KMS-11 (cell line): ENCODE results near the gene TAF13.

Source experiments
- H2AFZ ChIP-seq: fragments of 200-600 bp; sonication (generic); 2 replicates; pipeline ENCODE4 v1.6.1; 2016; ENCODE audit warnings: antibody characterized with exemption, mixed run types, low read depth
- H3K27ac ChIP-seq: fragments of 200-600 bp; sonication (generic); 2 replicates; pipeline ENCODE4 v1.6.1; 2016; ENCODE audit warnings: mild to moderate bottlenecking, mixed run types
- H3K27me3 ChIP-seq: fragments of 200-600 bp; sonication (generic); 2 replicates; pipeline ENCODE4 v1.6.1; 2017; ENCODE audit warnings: mild to moderate bottlenecking, low read depth, mixed run types, moderate library complexity; ENCODE audit not compliant: insufficient read depth
- H3K36me3 ChIP-seq: fragments of 200-600 bp; sonication (generic); 2 replicates; pipeline ENCODE4 v1.6.1; 2017; ENCODE audit warnings: mild to moderate bottlenecking, mixed run types; ENCODE audit not compliant: insufficient read depth
- H3K4me1 ChIP-seq: fragments of 200-600 bp; sonication (generic); 2 replicates; pipeline ENCODE4 v1.6.1; 2016; ENCODE audit warnings: mild to moderate bottlenecking, low read depth, mixed run types; ENCODE audit not compliant: poor library complexity, severe bottlenecking
- H3K4me2 ChIP-seq: fragments of 200-600 bp; sonication (generic); 2 replicates; pipeline ENCODE4 v1.7.0; 2016; ENCODE audit warnings: mild to moderate bottlenecking, mixed run types
- H3K4me3 ChIP-seq: fragments of 200-600 bp; sonication (generic); IDR thresholded peaks from 2 replicates; pipeline ENCODE4 v1.6.1; 2017; ENCODE audit warnings: low read depth, low read length, mixed read lengths; ENCODE audit not compliant: insufficient read depth
- H3K79me2 ChIP-seq: fragments of 200-600 bp; sonication (generic); 2 replicates; pipeline ENCODE4 v1.6.1; 2016; ENCODE audit warnings: low read depth, mixed run types; ENCODE audit not compliant: insufficient read depth
- H3K9ac ChIP-seq: fragments of 200-600 bp; sonication (generic); 2 replicates; pipeline ENCODE4 v1.6.1; 2016; ENCODE audit warnings: mild to moderate bottlenecking, mixed run types
- H4K20me1 ChIP-seq: fragments of 200-600 bp; sonication (generic); 2 replicates; pipeline ENCODE4 v1.6.1; 2016; ENCODE audit warnings: mild to moderate bottlenecking, mixed run types; ENCODE audit not compliant: insufficient read depth
- CTCF ChIP-seq: fragments of 200-600 bp; sonication (generic); conservative IDR thresholded peaks from 2 replicates; pipeline ENCODE4 v1.6.1; 2017; ENCODE audit warnings: low read depth, mild to moderate bottlenecking, antibody characterized with exemption, low read length, moderate library complexity, mixed read lengths

Gene TAF13

GRCh38 chr1:109075531-109076490 is at the start of gene TAF13:
Gene TAF13 (minus strand): TSS chr1:109076003. CDS start chr1:109075947, 56 bp downstream.
- no peaks in the 10 kb centered on the region for H3K36me3 ChIP-seq
- no peaks in the 10 kb centered on the region for H4K20me1 ChIP-seq
- no peak for TF ChIP-seq CTCF
- H3K9ac ChIP-seq = peak within 1 kb of the TSS; percentile 50
- H3K4me1 ChIP-seq = peaks cover 9% of the 10 kb centered on the region
- peak within 1 kb of the TSS; percentile 93 for H2AFZ ChIP-seq
- H3K4me3 ChIP-seq = peak within 1 kb of the TSS; percentile 100
- no peaks in the 10 kb centered on the region for H3K27me3 ChIP-seq
- peak within 1 kb of the TSS; percentile 64 for H3K4me2 ChIP-seq
- H3K79me2 ChIP-seq = peaks cover 8% of the 10 kb centered on the region; the same call in 1 of the 2 replicates
- H3K27ac ChIP-seq = peak within 1 kb of the TSS; percentile 74

- H3K4me1 ChIP-seq = no peaks in the 10 kb centered on the region
- no peak overlapping the region for H3K27ac ChIP-seq
- H3K36me3 ChIP-seq = no peaks in the 10 kb centered on the region
- TF ChIP-seq CTCF = no peak
- H3K79me2 ChIP-seq = no peaks in the 10 kb centered on the region
- H3K4me2 ChIP-seq = no peak overlapping the region
- H3K27me3 ChIP-seq = peaks cover 2% of the 10 kb centered on the region; the same call in 1 of the 2 replicates
- no peak overlapping the region for H3K4me3 ChIP-seq
- H3K9ac ChIP-seq = no peak overlapping the region
- H2AFZ ChIP-seq = no peak overlapping the region
- no peaks in the 10 kb centered on the region for H4K20me1 ChIP-seq
These were observed 44.6 kb upstream of the TAF13 start for GRCh38 chr1:109120356-109120755.

- no peak overlapping the region for H2AFZ ChIP-seq
- H4K20me1 ChIP-seq = no peaks in the 10 kb centered on the region
- H3K4me3 ChIP-seq = no peak overlapping the region
- H3K9ac ChIP-seq = no peak overlapping the region
- H3K27ac ChIP-seq = no peak overlapping the region
- no peak for TF ChIP-seq CTCF
- H3K4me2 ChIP-seq = no peak overlapping the region
- peaks cover 24% of the 10 kb centered on the region; the same call in 1 of the 2 replicates for H3K27me3 ChIP-seq
- H3K36me3 ChIP-seq = no peaks in the 10 kb centered on the region
- H3K4me1 ChIP-seq = peaks cover 6% of the 10 kb centered on the region
- no peaks in the 10 kb centered on the region for H3K79me2 ChIP-seq
These were observed 42.3 kb upstream of the TAF13 start for GRCh38 chr1:109118089-109118488.

- no peaks in the 10 kb centered on the region for H3K36me3 ChIP-seq
- H4K20me1 ChIP-seq = no peaks in the 10 kb centered on the region
- H2AFZ ChIP-seq = no peak overlapping the region
- TF ChIP-seq CTCF = no peak
- no peaks in the 10 kb centered on the region for H3K79me2 ChIP-seq
- no peak overlapping the region for H3K9ac ChIP-seq
- H3K27me3 ChIP-seq = peaks cover 26% of the 10 kb centered on the region; the same call in 1 of the 2 replicates
- no peak overlapping the region for H3K27ac ChIP-seq
- no peak overlapping the region for H3K4me2 ChIP-seq
- H3K4me1 ChIP-seq = peaks cover 20% of the 10 kb centered on the region
- H3K4me3 ChIP-seq = no peak overlapping the region
These were observed 40.5 kb upstream of the TAF13 start for GRCh38 chr1:109116286-109116685.
